Mammary epithelial cell (primary cell): ENCODE results near the gene EXT2.

Experiments used
- CTCF ChIP-seq, 2 donors: IDR thresholded peaks in 1 of 2; conservative IDR thresholded peaks in 1 of 2; 2 replicates each; pipeline ENCODE4 v1.5.1; 2011 to 2012; ENCODE audit warnings: inconsistent platforms in 2 of 2, low read length in 2 of 2, mild to moderate bottlenecking in 2 of 2, control low read depth in 1 of 2, low read depth in 1 of 2; ENCODE audit not compliant: insufficient read depth in 1 of 2; ENCODE audit errors: extremely low read depth in 1 of 2
- EZH2 ChIP-seq: IDR thresholded peaks from 2 replicates; pipeline ENCODE4 v1.6.1; 2012; ENCODE audit warnings: low read length, inconsistent platforms, borderline replicate concordance

- TF ChIP-seq CTCF (conservative IDR thresholded peaks at IDR 0.05 in 1 of 2, IDR thresholded peaks at IDR 0.05 in 1 of 2; ENCODE audit: extremely low read depth in 1 of 2, insufficient read depth in 1 of 2, low read depth in 1 of 2, low read length in 2 of 2) (no peak), EZH2 (no peak)
These were observed 30.8 kb downstream of the EXT2 start for GRCh38 chr11:44126304-44126703.
